Cardiac muscle cell (in vitro differentiated cells and primary cell): ENCODE results near the gene CTBP2. TPM values are rescaled to one million over a fixed set of nuclear protein-coding genes. Genes with fewer than 3 reads are reported as not detected.
A peak's percentile ranks its signal among the peaks of the same experiment; 100 is the strongest.

Source experiments
- DNase-seq, 2 donors: peaks; one replicate each; pipeline versions ENCODE4 v3.0.0 to v3.0.0-alpha.2; 2010 to 2017; ENCODE audit warnings: low read depth in 1 of 2, low spot score in 1 of 2
- H3K27ac ChIP-seq: fragments of 200-600 bp; sonication (generic); 2 replicates; pipeline ENCODE4 v1.5.1; 2016
- H3K27me3 ChIP-seq: fragments of 200-600 bp; sonication (generic); 2 replicates; pipeline ENCODE4 v1.6.0; 2016; ENCODE audit warnings: control low read depth
- H3K36me3 ChIP-seq: fragments of 200-600 bp; sonication (generic); 2 replicates; pipeline ENCODE4 v1.5.1; 2016; ENCODE audit warnings: control low read depth
- H3K4me1 ChIP-seq: fragments of 200-600 bp; sonication (generic); 2 replicates; pipeline ENCODE4 v1.8.1; 2017; ENCODE audit warnings: low read depth, mild to moderate bottlenecking, mixed run types
- H3K4me3 ChIP-seq: fragments of 200-600 bp; sonication (generic); 2 replicates; pipeline ENCODE4 v1.5.1; 2016; ENCODE audit warnings: mild to moderate bottlenecking
- H3K9me3 ChIP-seq: fragments of 200-600 bp; sonication (generic); 2 replicates; pipeline ENCODE4 v1.5.1; 2017; ENCODE audit warnings: low read depth, mild to moderate bottlenecking, control low read depth
- polyA plus RNA-seq: library from polyadenylated mRNA; unstranded; fragments of >200 nt; fragmentation: Nextera tagmentation; extraction: Ambion mirVana; gene quantifications from 2 replicates; pipeline ENCODE4 v1.2.1, GENCODE V29; 2016
- total RNA-seq: library from RNA; depleted of rRNA; stranded (reverse); fragments of >200 nt; gene quantifications from 2 replicates; pipeline ENCODE4 v1.2.3, GENCODE V29; 2016
- TF ChIP-seq, protein P1 (sequence below): IDR thresholded peaks from 2 replicates; pipeline ENCODE4 v1.5.1; 2012; ENCODE audit warnings: low read depth, mild to moderate bottlenecking, low read length

CTBP2 gene
- total and polyA plus RNA-seq, 2 experiments from 2014 or later: 67.4 to 74.5 TPM

DNA sequence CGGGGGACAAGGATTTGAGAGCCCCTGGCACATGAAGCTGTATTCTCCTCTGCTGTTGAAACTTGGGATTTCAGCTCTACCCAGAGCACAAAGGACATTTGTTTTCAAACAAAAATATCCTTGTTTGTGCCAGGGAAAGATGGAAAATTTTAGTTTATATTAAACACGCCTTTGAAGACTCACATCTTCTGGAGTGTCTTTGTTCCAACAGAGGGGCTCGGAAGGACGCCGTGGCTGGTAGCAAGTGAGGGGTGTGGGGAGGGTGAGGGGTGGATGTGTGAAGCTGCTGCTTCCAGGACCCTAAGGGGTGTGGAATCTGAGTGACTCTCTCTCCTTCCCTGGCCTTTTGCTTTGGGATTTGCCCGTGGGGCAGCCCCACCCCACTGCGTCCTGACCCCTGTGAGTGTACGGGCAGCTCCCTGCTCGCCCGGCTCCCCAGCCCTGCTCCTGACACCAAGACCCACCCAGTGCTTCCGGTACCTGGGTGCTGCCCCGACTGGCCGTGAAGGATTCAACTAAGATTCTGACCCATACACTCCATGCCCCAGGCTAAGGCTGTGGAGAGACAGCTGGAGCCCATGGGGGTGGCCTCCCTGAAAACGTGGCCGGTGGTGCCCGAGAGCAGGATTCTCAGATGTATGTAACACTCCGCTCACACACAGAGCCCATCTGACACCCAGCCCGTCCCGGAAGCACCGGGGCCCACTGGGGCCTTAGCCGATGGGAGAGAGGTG is 158.9 kb downstream of the CTBP2 start:
- no peak for DNase-seq
- TF ChIP-seq, protein P1, sequence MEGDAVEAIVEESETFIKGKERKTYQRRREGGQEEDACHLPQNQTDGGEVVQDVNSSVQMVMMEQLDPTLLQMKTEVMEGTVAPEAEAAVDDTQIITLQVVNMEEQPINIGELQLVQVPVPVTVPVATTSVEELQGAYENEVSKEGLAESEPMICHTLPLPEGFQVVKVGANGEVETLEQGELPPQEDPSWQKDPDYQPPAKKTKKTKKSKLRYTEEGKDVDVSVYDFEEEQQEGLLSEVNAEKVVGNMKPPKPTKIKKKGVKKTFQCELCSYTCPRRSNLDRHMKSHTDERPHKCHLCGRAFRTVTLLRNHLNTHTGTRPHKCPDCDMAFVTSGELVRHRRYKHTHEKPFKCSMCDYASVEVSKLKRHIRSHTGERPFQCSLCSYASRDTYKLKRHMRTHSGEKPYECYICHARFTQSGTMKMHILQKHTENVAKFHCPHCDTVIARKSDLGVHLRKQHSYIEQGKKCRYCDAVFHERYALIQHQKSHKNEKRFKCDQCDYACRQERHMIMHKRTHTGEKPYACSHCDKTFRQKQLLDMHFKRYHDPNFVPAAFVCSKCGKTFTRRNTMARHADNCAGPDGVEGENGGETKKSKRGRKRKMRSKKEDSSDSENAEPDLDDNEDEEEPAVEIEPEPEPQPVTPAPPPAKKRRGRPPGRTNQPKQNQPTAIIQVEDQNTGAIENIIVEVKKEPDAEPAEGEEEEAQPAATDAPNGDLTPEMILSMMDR: no peak
- peak overlapping the region; percentile 54 for H3K27ac ChIP-seq
- H3K4me3 ChIP-seq: no peak overlapping the region
- H3K9me3 ChIP-seq: no peaks in the 10 kb centered on the region
- peaks cover 24% of the 10 kb centered on the region for H3K36me3 ChIP-seq
- no peaks in the 10 kb centered on the region for H3K4me1 ChIP-seq
- H3K27me3 ChIP-seq: no peaks in the 10 kb centered on the region

DNA sequence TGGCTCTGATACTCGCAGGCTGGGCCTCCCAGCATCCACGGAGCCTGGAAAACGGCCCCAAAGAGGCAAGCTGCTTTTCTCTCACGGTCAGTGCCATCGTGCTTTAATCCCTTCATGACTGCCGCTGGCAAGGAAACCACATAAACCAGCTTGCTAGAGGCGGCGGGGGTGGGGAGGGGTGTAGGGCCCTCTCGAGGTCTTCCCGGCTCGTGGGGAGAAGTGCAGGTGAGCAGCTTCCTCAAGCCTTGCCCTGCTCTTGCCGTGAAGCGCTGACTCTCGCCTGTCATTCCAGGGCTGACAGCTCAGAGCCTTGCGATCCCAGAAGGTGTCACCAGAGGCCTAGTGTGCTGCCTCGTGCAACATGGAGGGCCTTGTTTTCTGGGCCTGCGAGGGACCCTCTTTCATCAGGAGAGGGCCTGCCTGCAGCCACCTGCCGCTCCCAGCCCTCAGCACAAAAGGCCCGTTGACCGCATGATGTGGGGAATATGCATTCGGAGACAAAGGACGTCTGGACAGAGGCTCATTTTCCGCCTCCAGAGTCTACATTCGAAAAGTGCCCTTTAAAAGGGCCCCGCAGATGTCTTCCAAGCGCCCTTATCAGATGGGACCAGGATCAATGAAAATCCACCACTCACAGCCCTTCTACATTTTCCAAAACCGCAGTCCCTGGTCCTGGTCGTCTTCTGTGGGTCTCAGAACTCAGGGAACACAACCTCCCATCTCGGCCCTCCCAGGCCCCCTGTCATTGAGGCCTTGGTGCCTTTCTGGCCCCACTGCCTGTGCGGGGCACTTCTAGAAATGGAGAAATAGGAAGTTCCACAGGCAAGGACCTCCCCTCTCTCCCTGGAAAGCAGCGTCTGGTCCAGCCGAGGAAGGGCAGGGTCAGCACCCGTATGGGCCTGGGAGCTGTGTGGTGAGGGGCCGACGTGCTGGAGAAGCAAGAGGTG is 159.7 kb downstream of the CTBP2 start:
- H3K27me3 ChIP-seq: no peaks in the 10 kb centered on the region
- peak in 1 of 2 donors; percentile 43 for DNase-seq
- peaks cover 25% of the 10 kb centered on the region for H3K36me3 ChIP-seq
- H3K9me3 ChIP-seq: no peaks in the 10 kb centered on the region
- TF ChIP-seq, protein P1: peak; percentile 21
- no peak overlapping the region for H3K4me3 ChIP-seq
- H3K4me1 ChIP-seq: no peaks in the 10 kb centered on the region
- peak overlapping the region; percentile 54 for H3K27ac ChIP-seq

DNA sequence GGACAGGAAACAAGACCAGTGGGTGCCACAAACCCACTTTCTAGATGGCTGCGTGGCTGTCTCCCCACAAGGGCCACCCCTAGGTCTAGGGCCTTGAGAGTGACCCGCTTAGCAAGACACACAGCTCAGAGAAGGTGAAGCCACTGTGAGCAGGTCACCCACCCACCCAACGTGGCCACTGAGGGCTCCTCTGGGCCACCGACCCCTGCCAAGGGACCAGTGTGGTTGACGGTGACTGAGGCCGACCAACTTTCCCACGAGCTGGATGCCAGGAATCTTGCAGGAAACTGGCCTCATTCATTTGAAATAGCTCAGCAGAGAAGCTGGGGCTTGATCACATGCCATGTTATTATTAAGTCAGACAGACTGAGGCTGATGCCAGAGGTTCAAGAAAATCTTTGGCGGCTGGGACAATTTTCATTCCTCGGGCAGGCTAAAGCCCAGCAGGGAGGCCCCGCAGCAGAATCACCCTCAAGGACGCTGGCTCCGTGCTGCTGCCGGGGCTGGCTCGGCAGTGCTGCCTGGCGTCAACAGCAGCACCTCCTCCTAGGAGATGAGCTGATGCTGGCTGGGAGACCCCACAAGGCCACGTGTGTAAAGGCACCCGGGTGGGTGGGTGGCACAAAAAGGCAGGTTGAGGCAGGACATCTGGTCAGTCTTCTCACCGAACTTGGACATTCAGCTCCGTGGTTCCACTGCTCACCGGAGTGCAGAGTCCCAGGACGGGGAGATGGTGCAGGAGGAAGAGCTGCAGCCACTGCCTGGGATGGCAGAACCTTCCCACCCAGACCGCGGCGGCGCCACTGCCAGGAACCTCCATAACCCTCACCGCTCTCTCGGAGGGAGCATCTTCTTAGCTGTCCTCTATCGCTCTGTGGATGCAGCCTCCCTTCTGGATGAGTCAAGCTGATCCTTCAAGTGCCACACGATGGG is 160.7 kb downstream of the CTBP2 start:
- H3K4me3 ChIP-seq: no peak overlapping the region
- no peaks in the 10 kb centered on the region for H3K4me1 ChIP-seq
- DNase-seq: peak in 1 of 2 donors; percentile 77
- H3K36me3 ChIP-seq: peaks cover 31% of the 10 kb centered on the region
- no peaks in the 10 kb centered on the region for H3K9me3 ChIP-seq
- H3K27ac ChIP-seq: no peak overlapping the region
- no peaks in the 10 kb centered on the region for H3K27me3 ChIP-seq
- TF ChIP-seq, protein P1: no peak

DNA sequence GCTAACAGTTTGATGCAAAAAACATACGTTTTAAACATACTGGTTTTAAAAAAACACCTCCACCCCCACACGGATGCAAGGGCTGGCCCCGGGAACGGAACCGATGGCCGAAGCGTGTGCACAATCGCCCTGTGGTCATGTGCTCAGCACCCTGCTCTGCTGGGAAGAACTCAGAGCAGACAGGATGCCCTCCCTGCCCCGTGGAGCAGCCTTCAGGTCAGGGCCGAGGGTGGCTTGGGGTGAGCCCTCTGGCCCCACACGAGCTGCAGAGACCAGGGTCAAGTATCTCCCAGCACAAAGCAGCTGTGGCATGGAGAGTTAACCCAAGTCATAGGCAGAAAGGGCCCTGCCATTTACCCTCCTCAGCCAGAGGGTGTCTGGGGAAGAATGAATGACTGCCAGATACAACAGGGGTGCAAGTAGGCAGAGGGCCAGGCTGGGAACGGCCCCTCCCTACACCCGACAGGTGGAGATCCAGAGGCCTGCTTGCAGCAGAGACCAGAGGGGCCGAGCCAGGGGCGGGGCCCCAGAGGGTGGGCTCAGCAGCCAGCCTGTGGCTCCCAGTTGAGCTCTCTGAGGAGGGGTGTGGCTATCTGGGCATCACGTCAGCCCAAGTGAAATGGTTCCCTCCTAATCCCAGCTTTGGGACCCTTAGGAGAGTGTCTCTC is 161.6 kb downstream of the CTBP2 start:
- Histone ChIP-seq H3K36me3 (peaks cover 35% of the 10 kb centered on the region), H3K27me3 (no peaks in the 10 kb centered on the region), H3K27ac (no peak overlapping the region), H3K4me3 (no peak overlapping the region), H3K9me3 (no peaks in the 10 kb centered on the region), H3K4me1 (no peaks in the 10 kb centered on the region)
- TF ChIP-seq, protein P1: no peak
- DNase-seq: no peak
